IMR-90 (cell line): ENCODE data around the gene FKBP11. TPM values are rescaled to one million over a fixed set of nuclear protein-coding genes. Genes with fewer than 3 reads are reported as not detected.

ENCODE experiments used
- ATAC-seq: fragments of 200-7000 bp; cut with Tn5 transposase; 2 replicates; pipeline ENCODE4 v1.9.1; 2020; ENCODE audit warnings: low read depth, mild to moderate bottlenecking, moderate library complexity
- BruUV-seq: library from RNA; stranded (reverse); fragments of 400-500 nt; replicated peaks from 2 replicates; lab custom pipeline; 2021; lab: Mats Ljungman, UMichigan
- CTCF ChIA-PET: fragments of 300-600 bp; formaldehyde crosslinking; extraction: SDS; loops from one replicate; lab custom pipeline; 2021; ENCODE audit warnings: antibody characterized with exemption; lab: Yijun Ruan, JAX
- POLR2A ChIA-PET: fragments of 300-600 bp; sonication (Branson Sonifier 250); formaldehyde crosslinking; loops from one replicate; lab custom pipeline; 2022; ENCODE audit warnings: antibody characterized with exemption; ENCODE audit not compliant: unreplicated experiment; lab: Charles Lee
- DNase-seq: peaks from one replicate; pipeline ENCODE4 v3.0.0; 2013
- H2AFZ ChIP-seq: replicated peaks from 2 replicates; pipeline ENCODE3; 2013; ENCODE audit warnings: low read length, mild to moderate bottlenecking; ENCODE audit not compliant: poor library complexity
- H2AK5ac ChIP-seq: 2 replicates; pipeline ENCODE4 v1.6.1; 2013; ENCODE audit warnings: low read depth, low read length, inconsistent platforms
- H2AK9ac ChIP-seq: replicated peaks from 2 replicates; pipeline ENCODE3; 2013; ENCODE audit warnings: mild to moderate bottlenecking, low read depth, low read length, moderate library complexity; ENCODE audit not compliant: poor library complexity
- H2BK120ac ChIP-seq: 2 replicates; pipeline ENCODE4 v1.6.1; 2013; ENCODE audit warnings: low read depth, low read length, inconsistent platforms
- H2BK15ac ChIP-seq: 3 replicates; pipeline ENCODE4 v1.6.1; 2013; ENCODE audit warnings: low read depth, low read length, inconsistent platforms
- H2BK20ac ChIP-seq: 2 replicates; pipeline ENCODE4 v1.6.1; 2013; ENCODE audit warnings: low read depth, mild to moderate bottlenecking, inconsistent platforms, low read length, moderate library complexity
- H2BK5ac ChIP-seq: 2 replicates; pipeline ENCODE4 v1.6.1; 2013; ENCODE audit warnings: mild to moderate bottlenecking, low read depth, low read length, inconsistent platforms; ENCODE audit not compliant: poor library complexity, severe bottlenecking
- H3K14ac ChIP-seq: replicated peaks from 2 replicates; pipeline ENCODE4 v1.6.1; 2013; ENCODE audit warnings: low read depth, low read length, inconsistent platforms
- H3K18ac ChIP-seq: 2 replicates; pipeline ENCODE4 v1.6.1; 2013; ENCODE audit warnings: low read depth, low read length, control low read depth
- H3K23ac ChIP-seq: 2 replicates; pipeline ENCODE4 v1.6.1; 2013; ENCODE audit warnings: low read depth, low read length, inconsistent platforms
- H3K27ac ChIP-seq: 2 replicates; pipeline ENCODE4 v1.5.1; 2013; ENCODE audit warnings: mild to moderate bottlenecking, control low read depth, low read length; ENCODE audit not compliant: insufficient read depth
- H3K27me3 ChIP-seq: 2 replicates; pipeline ENCODE4 v1.6.1; 2013; ENCODE audit warnings: low read length; ENCODE audit not compliant: control insufficient read depth, insufficient read depth
- H3K36me3 ChIP-seq: 2 replicates; pipeline ENCODE4 v1.6.1; 2013; ENCODE audit warnings: low read length, mixed read lengths; ENCODE audit not compliant: control insufficient read depth, insufficient read depth
- H3K4ac ChIP-seq: 2 replicates; pipeline ENCODE4 v1.6.1; 2013; ENCODE audit warnings: low read depth, low read length, inconsistent platforms
- H3K4me1 ChIP-seq: 2 replicates; pipeline ENCODE4 v1.6.1; 2013; ENCODE audit warnings: low read length, mixed read lengths; ENCODE audit not compliant: control insufficient read depth, insufficient read depth
- H3K4me2 ChIP-seq: 2 replicates; pipeline ENCODE4 v1.6.1; 2013; ENCODE audit warnings: low read depth, mild to moderate bottlenecking, control low read depth, low read length, moderate library complexity
- H3K4me3 ChIP-seq: 2 replicates; pipeline ENCODE4 v1.5.1; 2013; ENCODE audit warnings: low read depth, mild to moderate bottlenecking, control low read depth, low read length, moderate library complexity; ENCODE audit not compliant: insufficient read depth
- H3K56ac ChIP-seq: 2 replicates; pipeline ENCODE4 v1.6.1; 2013; ENCODE audit warnings: low read length, inconsistent platforms; ENCODE audit not compliant: insufficient read depth; ENCODE audit errors: extremely low read depth
- H3K79me1 ChIP-seq, 2 experiments: 2 replicates each; pipeline ENCODE4 v1.6.1; 2013; ENCODE audit warnings: low read length in 2 of 2, inconsistent platforms in 1 of 2, low read depth in 1 of 2
- H3K9ac ChIP-seq: 2 replicates; pipeline ENCODE4 v1.6.1; 2013; ENCODE audit warnings: low read depth, low read length, control low read depth
- H3K9me1 ChIP-seq: 2 replicates; pipeline ENCODE4 v1.6.1; 2013; ENCODE audit warnings: low read length, inconsistent platforms; ENCODE audit not compliant: insufficient read depth
- H3K9me3 ChIP-seq: 2 replicates; pipeline ENCODE4 v1.6.1; 2013; ENCODE audit warnings: low read length; ENCODE audit not compliant: control insufficient read depth, insufficient read depth
- H4K20me1 ChIP-seq: 2 replicates; pipeline ENCODE4 v1.6.1; 2013; ENCODE audit warnings: low read length, inconsistent platforms; ENCODE audit not compliant: insufficient read depth
- H4K5ac ChIP-seq: 2 replicates; pipeline ENCODE4 v1.6.1; 2013; ENCODE audit warnings: mild to moderate bottlenecking, low read depth, low read length, control low read depth
- H4K8ac ChIP-seq, 2 experiments: 2 replicates each; pipeline ENCODE4 v1.6.1; 2013; ENCODE audit warnings: low read depth in 2 of 2, low read length in 2 of 2, control low read depth in 1 of 2, inconsistent platforms in 1 of 2
- H4K91ac ChIP-seq: 2 replicates; pipeline ENCODE4 v1.6.1; 2013; ENCODE audit warnings: low read depth, low read length, inconsistent platforms; ENCODE audit not compliant: insufficient read depth
- BHLHE40 ChIP-seq: fragments of 150-350 bp; IDR thresholded peaks from 2 replicates; pipeline ENCODE4 v1.6.1; 2016; ENCODE audit warnings: mild to moderate bottlenecking, low read depth, low read length
- CEBPB ChIP-seq: IDR thresholded peaks from 2 replicates; pipeline ENCODE4 v1.6.1; 2012; ENCODE audit warnings: low read depth, low read length, improper control_type of control experiment
- CHD1 ChIP-seq: IDR thresholded peaks from 2 replicates; pipeline ENCODE4 v1.6.1; 2012; ENCODE audit warnings: low read depth, low read length, improper control_type of control experiment
- FOS ChIP-seq: fragments of 150-350 bp; IDR thresholded peaks from 2 replicates; pipeline ENCODE4 v1.6.1; 2016; ENCODE audit warnings: low read depth, low read length
- MAFK ChIP-seq: IDR thresholded peaks from 2 replicates; pipeline ENCODE4 v1.6.1; 2012; ENCODE audit warnings: low read depth, low read length, improper control_type of control experiment
- MAZ ChIP-seq: IDR thresholded peaks from 2 replicates; pipeline ENCODE4 v1.6.1; 2012; ENCODE audit warnings: low read depth, mild to moderate bottlenecking, low read length, improper control_type of control experiment, moderate library complexity, borderline replicate concordance
- MXI1 ChIP-seq: IDR thresholded peaks from 2 replicates; pipeline ENCODE4 v1.6.1; 2012; ENCODE audit warnings: low read depth, mild to moderate bottlenecking, low read length, moderate library complexity, borderline replicate concordance
- NFE2L2 ChIP-seq: fragments of 150-350 bp; IDR thresholded peaks from 2 replicates; pipeline ENCODE4 v1.6.1; 2016; ENCODE audit warnings: low read depth, mild to moderate bottlenecking, low read length
- POLR2A ChIP-seq: IDR thresholded peaks from 2 replicates; pipeline ENCODE4 v1.6.1; 2012; ENCODE audit warnings: mild to moderate bottlenecking, low read depth, low read length
- RAD21 ChIP-seq: IDR thresholded peaks from 2 replicates; pipeline ENCODE4 v1.6.1; 2012; ENCODE audit warnings: low read length, improper control_type of control experiment
- RCOR1 ChIP-seq: IDR thresholded peaks from 2 replicates; pipeline ENCODE4 v1.6.1; 2012; ENCODE audit warnings: mild to moderate bottlenecking, low read length, improper control_type of control experiment; ENCODE audit not compliant: insufficient replicate concordance
- RFX5 ChIP-seq: IDR thresholded peaks from 2 replicates; pipeline ENCODE4 v1.8.0; 2012; ENCODE audit warnings: low read depth, mild to moderate bottlenecking, low read length, moderate library complexity
- SMC3 ChIP-seq: fragments of 150-350 bp; IDR thresholded peaks from 2 replicates; pipeline ENCODE4 v1.6.1; 2016; ENCODE audit warnings: low read depth, mild to moderate bottlenecking, antibody characterized with exemption, low read length, moderate library complexity
- WGBS, 2 experiments: methylation state at CpG; one replicate each; pipeline versions ENCODE4 v1.1.5 to v1.1.7; 2013; ENCODE audit warnings: missing lambda C conversion rate in 2 of 2; ENCODE audit not compliant: insufficient read length in 1 of 2; ENCODE audit errors: extremely low coverage in 2 of 2; 5-methylcytosine and 5-hydroxymethylcytosine counted together
- dilution Hi-C: fragments of 300-500 bp; cut with HindIII; formaldehyde crosslinking; loops from one replicate; pipeline ENCODE4 v1.14.3; 2018; ENCODE audit warnings: low sequenced_read_pairs; ENCODE audit not compliant: unreplicated experiment
- in situ Hi-C: fragments of 300-500 bp; cut with MboI; formaldehyde crosslinking; loops from 3 replicates; pipeline ENCODE4 v1.14.3; 2019; ENCODE audit warnings: low sequenced_read_pairs, inconsistent platforms, mixed read lengths
- intact Hi-C: fragments of 100-400 bp; cut with micrococcal nuclease; formaldehyde crosslinking; loops from 2 replicates; pipeline ENCODE4 v1.10.0; 2022
- polyA plus RNA-seq, 3 experiments: library from polyadenylated mRNA; depleted of rRNA; stranded (reverse); fragments of >200 nt; gene quantifications; 2 replicates each; pipeline ENCODE4 v1.2.3, GENCODE V29; 2012; ENCODE audit warnings: low replicate concordance in 1 of 3
- total RNA-seq: library from RNA; depleted of rRNA; stranded (reverse); fragments of >200 nt; gene quantifications from 2 replicates; pipeline ENCODE4 v1.2.3, GENCODE V29; 2012
- TF ChIP-seq, protein P1 (sequence below): conservative IDR thresholded peaks from 2 replicates; pipeline ENCODE4 v1.5.1; 2012; ENCODE audit warnings: mild to moderate bottlenecking, low read depth, low read length, improper control_type of control experiment
- TF ChIP-seq, protein P2 (sequence below): fragments of 150-350 bp; IDR thresholded peaks from 2 replicates; pipeline ENCODE4 v1.6.1; 2016; ENCODE audit warnings: low read depth, mild to moderate bottlenecking, low read length, moderate library complexity, borderline replicate concordance
- TF ChIP-seq, protein P3 (sequence below): fragments of 150-350 bp; IDR thresholded peaks from 2 replicates; pipeline ENCODE4 v1.6.1; 2017; ENCODE audit warnings: mild to moderate bottlenecking, antibody characterized with exemption, low read length, low read depth

Gene FKBP11
- total and polyA plus RNA-seq, 2 of the 4 experiments (the other 2 are of a cell fraction), result 5.0 to 40.0 TPM

DNA sequence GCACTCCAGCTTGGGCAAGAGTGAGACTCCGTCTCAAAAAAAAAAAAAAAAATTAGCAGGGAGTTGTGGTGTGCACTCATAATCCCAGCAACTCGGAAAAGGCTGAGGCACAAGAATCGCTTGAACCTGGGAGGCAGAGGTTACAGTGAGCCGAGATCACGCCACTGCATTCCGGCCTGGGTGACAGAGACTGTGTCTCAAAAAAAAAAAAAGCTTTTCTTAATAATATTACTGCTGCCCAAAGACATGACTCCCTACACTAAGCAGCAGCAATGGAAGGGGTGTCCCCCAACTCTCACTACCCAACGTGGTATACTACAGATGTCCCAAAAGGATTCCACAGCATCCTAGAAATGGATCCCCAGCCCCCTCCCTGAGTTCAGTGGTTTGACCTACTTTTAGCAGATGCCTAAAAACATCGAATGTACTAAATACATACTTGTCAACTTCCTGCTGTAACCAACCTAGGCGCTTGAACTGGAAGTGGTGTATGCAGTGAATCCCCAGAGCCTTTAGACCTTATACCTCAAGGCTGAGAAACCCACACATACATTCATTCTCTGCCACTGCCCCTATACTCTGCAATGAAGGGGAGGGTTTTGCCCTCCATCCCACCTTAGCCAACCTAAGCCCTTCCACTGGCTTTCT, 8.5 kb upstream of the FKBP11 start:
- H3K9ac ChIP-seq, result no peak overlapping the region
- no peak overlapping the region for H2AFZ ChIP-seq
- H3K27me3 ChIP-seq, result no peaks in the 10 kb centered on the region
- H3K4me1 ChIP-seq, result peaks cover 11% of the 10 kb centered on the region
- H4K8ac ChIP-seq, result no peak overlapping the region
- H3K14ac ChIP-seq, result no peak overlapping the region
- no peak overlapping the region for H3K18ac ChIP-seq
- no peaks in the 10 kb centered on the region for H3K9me3 ChIP-seq
- H3K4me3 ChIP-seq, result no peak overlapping the region
- H2AK9ac ChIP-seq, result no peak overlapping the region
- peaks cover 16 to 64% of the 10 kb centered on the region in 2 experiments; a peak in 3 of 4 replicates for H3K79me1 ChIP-seq
- H4K5ac ChIP-seq, result no peak overlapping the region
- WGBS, 2 experiments, result 100% methylated on average over 1 of the region's 9 CpGs; no CpG with 5 or more reads in 1 of the 2 experiments
- no peak overlapping the region for H3K4me2 ChIP-seq
- H3K36me3 ChIP-seq, result peaks cover 48% of the 10 kb centered on the region
- CTCF ChIA-PET, result interaction anchor here (0.9 kb wide), 1 partner anchor 30 kb away, joined by 4 read pairs; a partner anchor contains a TSS
- peaks cover 39% of the 10 kb centered on the region for H4K20me1 ChIP-seq
- H3K56ac ChIP-seq, result no peak overlapping the region
- no peak for TF ChIP-seq CEBPB
- TF ChIP-seq MAFK, result no peak
- no peak for TF ChIP-seq SMC3
- TF ChIP-seq, protein P1, sequence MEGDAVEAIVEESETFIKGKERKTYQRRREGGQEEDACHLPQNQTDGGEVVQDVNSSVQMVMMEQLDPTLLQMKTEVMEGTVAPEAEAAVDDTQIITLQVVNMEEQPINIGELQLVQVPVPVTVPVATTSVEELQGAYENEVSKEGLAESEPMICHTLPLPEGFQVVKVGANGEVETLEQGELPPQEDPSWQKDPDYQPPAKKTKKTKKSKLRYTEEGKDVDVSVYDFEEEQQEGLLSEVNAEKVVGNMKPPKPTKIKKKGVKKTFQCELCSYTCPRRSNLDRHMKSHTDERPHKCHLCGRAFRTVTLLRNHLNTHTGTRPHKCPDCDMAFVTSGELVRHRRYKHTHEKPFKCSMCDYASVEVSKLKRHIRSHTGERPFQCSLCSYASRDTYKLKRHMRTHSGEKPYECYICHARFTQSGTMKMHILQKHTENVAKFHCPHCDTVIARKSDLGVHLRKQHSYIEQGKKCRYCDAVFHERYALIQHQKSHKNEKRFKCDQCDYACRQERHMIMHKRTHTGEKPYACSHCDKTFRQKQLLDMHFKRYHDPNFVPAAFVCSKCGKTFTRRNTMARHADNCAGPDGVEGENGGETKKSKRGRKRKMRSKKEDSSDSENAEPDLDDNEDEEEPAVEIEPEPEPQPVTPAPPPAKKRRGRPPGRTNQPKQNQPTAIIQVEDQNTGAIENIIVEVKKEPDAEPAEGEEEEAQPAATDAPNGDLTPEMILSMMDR, result no peak
- no peak for TF ChIP-seq MXI1
- no peak for TF ChIP-seq CHD1
- no peak for TF ChIP-seq RAD21
- TF ChIP-seq FOS, result no peak
- TF ChIP-seq RCOR1, result no peak
- TF ChIP-seq BHLHE40, result no peak
- TF ChIP-seq, protein P2, sequence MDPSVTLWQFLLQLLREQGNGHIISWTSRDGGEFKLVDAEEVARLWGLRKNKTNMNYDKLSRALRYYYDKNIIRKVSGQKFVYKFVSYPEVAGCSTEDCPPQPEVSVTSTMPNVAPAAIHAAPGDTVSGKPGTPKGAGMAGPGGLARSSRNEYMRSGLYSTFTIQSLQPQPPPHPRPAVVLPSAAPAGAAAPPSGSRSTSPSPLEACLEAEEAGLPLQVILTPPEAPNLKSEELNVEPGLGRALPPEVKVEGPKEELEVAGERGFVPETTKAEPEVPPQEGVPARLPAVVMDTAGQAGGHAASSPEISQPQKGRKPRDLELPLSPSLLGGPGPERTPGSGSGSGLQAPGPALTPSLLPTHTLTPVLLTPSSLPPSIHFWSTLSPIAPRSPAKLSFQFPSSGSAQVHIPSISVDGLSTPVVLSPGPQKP, result no peak
- TF ChIP-seq MAZ, result no peak
- TF ChIP-seq NFE2L2, result no peak
- TF ChIP-seq POLR2A, result no peak
- TF ChIP-seq, protein P3, sequence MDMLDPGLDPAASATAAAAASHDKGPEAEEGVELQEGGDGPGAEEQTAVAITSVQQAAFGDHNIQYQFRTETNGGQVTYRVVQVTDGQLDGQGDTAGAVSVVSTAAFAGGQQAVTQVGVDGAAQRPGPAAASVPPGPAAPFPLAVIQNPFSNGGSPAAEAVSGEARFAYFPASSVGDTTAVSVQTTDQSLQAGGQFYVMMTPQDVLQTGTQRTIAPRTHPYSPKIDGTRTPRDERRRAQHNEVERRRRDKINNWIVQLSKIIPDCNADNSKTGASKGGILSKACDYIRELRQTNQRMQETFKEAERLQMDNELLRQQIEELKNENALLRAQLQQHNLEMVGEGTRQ, result no peak
- TF ChIP-seq RFX5, result no peak
- in situ Hi-C loops (no loop called here), intact Hi-C loops (no loop called here), dilution Hi-C loops (no loop called here)
- H2BK15ac ChIP-seq, result no peak overlapping the region
- H2AK5ac ChIP-seq, result no peak overlapping the region
- H3K4ac ChIP-seq, result no peak overlapping the region
- BruUV-seq, result no TSS peak
- POLR2A ChIA-PET, result interaction anchor here (0.6 kb wide), 2 partner anchors 16 to 83 kb away, joined by 3 to 9 read pairs; no protein-coding TSS in a partner anchor
- no peak overlapping the region for H2BK20ac ChIP-seq
- H2BK5ac ChIP-seq, result no peak overlapping the region
- DNase-seq (no peak), ATAC-seq (no peak)
- H3K23ac ChIP-seq, result no peak overlapping the region
- no peak overlapping the region for H4K91ac ChIP-seq
- peaks cover 8% of the 10 kb centered on the region for H3K9me1 ChIP-seq
- H3K27ac ChIP-seq, result no peak overlapping the region
- H2BK120ac ChIP-seq, result no peak overlapping the region
